Stimulated activated CD8-positive, alpha-beta memory T cell treated with anti-CD3 and anti-CD28 coated beads, Interleukin-15, amount 100 ng/mL, for 24 hours (primary cell): ENCODE measurements around the gene CLEC17A.

Source experiments
- DNase-seq: peaks from one replicate; pipeline ENCODE4 v3.0.0-alpha.2; 2020; ENCODE audit warnings: low read depth

CLEC17A gene

DNA sequence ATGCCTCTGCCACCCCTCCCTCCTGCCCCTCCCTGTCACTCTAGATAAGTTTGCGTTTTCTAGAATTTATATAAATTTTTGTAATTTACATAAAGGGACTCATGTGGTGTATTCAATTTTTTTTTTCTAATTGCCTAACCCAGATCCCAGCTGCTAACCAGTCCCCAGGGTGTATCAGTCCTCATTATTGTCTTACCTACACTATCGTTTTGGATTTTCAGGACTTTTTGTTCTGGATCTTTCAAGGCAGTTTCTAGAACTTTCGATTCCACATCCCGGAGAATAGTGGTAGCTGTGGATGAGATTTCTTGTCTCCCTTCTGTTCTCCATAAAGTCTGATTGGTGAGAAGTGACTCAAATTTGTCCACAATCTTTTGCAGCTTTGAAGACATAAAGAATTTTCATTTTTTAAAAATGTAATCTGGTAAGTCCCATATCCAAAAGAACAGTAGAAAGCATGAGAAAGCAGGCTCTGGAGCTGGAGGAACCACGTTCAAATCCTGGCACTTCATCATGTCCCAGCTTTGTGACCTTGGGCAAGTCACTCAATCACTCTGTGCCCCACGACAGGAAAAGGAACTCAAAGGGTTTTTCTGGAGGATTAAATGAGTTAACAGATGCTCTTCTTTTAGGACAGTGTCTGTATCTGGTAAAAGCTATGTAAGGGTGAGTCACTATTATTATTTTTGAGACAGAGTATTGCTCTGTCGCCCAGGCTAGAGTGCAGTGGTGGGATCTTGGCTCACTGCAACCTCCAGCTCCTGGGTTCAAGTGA is 72.1 kb downstream of the CLEC17A start:
- DNase-seq, result no peak

GRCh38 chr19:14655726-14656125 is 72.8 kb downstream of the CLEC17A start:
- DNase-seq, result no peak

GRCh38 chr19:14659874-14660489 is 77.1 kb downstream of the CLEC17A start:
- DNase-seq, result no peak

DNA sequence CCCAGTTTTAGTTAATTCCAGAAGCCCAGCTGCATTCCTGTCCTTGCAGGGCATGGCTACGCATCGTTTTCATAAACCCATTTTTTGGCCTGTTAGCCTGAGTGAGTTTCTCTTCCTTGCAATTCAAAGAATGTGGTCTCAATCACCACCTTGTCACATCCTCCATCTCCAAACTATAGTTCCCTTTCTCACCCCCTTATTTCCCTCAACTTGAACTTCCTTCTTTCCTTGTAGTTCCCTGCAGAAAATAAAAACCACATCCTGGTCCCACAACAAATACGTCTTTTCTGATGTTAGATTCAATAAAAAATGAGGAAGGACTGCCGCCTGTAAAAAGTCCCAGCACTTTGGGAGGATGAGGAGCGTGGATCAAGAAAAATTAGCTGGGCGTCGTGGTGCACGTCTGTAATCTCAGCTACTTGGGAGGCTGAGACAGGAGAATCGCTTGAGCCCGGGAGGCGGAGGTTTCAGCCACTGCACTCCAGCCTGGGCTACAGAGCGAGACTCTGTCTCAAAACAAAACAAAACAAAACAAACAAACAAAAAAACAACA is 78.6 kb downstream of the CLEC17A start:
- no peak for DNase-seq
